ENCODE data around the gene GOT2. TPM values are rescaled to one million over a fixed set of nuclear protein-coding genes. Genes with fewer than 3 reads are reported as not detected.
"Not testable (repeated sequence)": the region's sequence is repeated elsewhere in the genome, so short reads cannot be mapped to it uniquely, and the experiment has no call there.

GOT2 gene
- 30.8 and 34.2 TPM in 2 replicates for total RNA-seq

DNA sequence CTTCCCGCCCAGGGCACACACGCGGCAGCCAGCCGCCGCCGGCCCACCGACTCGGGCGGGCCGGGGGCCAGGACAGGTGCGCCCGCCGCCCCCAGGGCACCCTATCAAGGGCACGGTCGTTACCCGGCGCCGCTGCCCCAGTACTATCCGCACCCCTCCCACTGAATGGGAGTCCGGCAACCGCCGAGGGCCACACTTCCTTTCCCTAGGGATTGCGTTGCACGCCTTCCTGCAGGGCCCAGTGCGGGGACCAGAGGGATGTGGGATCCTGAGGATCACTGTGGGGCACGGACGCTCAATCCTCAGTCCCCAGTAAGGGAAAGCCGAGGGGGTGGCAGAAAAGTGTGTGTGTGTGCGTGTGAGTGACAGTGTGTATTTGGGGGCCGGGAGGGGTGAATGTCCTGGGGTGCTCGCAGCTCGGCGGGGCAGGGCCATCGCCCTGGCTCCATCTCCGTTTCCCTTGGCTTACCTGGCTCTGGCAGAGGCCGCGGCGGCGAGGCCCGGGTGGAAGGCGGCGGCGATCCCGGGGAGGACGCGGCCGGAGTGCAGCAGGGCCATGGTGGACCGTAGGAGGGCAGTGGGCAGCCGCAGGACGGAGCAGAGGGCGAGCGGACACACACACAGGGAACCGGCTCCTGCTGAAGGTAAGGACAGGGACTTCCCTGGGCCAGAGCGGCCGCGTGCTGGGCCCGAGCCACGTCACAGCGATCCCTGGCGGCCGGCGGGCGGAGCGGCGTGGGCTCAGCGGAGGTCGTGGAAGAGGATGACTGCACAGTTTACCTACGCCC lies at the start of gene GOT2:
TSS of gene GOT2 (minus strand) at position 646 of the 788 bp plus-strand sequence. CDS start at position 558, 88 bp downstream.
- DNase-seq (ENCODE audit: low read depth in 2 of 2): peak; percentile 90 to 95

DNA sequence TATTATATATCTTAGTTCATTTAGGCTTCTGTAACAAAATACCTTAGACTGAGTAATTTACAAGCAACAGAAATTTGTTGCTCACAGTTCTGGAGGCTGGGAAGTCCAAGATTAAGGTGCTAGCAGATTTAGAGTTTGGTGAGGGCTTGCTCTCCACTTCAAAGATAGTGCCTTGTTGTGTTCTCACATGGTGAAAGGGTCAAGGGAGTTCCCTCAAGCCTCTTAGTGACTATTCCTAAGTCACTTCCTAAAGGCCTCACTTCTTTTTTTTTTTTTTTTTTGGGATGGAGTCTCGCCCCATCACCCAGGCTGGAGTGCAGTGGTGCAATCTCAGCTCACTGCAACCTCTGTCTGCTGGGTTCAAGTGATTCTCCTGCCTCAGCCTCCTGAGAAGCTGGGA lies 45.2 kb upstream of the GOT2 start:
- not testable (repeated sequence) for DNase-seq (ENCODE audit: low read depth in 2 of 2)

DNA sequence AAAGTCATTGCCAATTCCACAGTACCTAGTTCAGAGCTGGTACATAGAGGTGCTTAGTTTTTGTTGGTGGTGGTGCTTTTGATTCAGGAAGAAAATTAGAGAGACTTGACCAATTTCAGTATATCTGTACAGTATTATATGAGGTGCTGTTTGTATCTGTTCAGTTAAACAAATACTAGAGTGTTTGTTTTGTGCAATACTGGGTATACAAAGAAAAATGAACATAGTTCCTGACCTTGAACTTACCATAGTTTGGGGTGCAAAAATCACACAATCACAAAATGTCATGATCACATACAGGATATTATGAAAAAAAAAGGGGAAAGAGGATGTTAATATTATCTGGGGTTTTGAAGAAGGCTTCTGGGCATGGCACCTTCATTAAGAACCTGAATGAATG lies 39.8 kb upstream of the GOT2 start:
- no peak for DNase-seq (ENCODE audit: low read depth in 2 of 2)

DNA sequence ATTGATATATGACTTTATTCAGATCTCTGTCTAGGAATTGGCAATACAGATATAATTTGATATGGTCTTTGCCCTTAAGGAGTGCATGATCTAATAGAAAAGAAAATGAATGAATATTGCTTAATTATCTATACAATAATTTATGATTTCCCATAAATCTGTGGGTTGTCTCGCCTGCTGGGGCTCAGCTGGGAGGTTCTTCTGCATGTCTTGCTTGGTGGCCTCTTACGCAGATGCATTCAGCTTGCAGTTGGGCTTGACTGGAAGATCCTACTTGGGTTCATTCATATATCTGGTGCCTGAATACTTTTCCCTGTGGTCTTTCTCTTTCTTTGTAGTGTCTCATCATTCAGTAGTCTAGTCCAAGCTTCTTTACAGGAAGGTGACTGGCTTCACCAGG lies 34.0 kb upstream of the GOT2 start:
- no peak for DNase-seq (ENCODE audit: low read depth in 2 of 2)

DNA sequence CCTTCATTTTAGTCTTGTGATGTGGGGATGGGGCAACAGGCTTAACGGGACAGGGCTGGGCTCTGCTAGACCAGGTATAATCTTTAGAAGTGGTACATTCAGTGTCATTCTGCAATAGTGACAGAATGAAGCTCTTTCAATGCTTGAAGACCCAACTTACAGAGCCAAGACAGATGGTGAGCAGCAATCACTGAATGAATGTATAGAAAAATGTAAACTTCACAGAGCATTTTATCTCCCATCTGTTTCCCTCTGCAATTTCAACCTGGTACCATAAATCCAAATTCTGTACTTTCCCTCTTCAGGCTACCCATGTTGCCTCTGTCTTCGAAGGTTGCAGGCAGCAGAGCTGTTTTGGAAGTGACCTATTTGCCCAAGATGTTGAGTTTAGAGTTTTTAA lies 33.5 kb upstream of the GOT2 start:
- no peak for DNase-seq (ENCODE audit: low read depth in 2 of 2)

DNA sequence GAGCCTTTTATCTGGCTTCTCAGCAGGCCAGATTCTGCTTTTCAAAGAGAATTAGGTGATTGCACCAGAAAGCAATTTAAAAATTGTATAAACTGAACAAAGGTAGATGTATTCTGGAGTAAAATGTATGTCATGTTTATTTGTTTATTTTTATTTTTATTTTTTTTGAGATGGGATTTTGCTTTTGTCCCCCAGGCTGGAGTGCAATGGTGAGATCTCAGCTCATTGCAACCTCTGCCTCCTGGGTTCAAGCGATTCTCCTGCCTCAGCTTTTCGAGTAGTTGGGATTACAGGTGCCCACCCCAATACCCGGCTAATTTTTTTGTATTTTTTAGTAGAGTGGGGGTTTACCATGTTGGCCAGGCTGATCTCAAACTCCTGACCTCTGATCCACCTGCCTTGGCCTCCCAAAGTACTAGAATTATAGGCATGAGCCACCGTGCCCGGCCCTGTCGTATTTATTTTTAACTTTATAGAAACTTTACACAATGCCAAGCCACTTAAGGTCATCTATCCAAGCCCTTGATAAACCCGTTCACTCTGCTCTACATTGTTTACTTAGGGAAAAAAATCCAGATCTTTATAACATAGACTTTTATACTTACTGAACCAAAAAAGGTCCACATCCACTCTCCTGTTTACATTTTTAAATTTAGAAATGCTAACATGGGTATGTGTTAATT lies 22.7 kb upstream of the GOT2 start:
- no peak for DNase-seq (ENCODE audit: low read depth in 2 of 2)

DNA sequence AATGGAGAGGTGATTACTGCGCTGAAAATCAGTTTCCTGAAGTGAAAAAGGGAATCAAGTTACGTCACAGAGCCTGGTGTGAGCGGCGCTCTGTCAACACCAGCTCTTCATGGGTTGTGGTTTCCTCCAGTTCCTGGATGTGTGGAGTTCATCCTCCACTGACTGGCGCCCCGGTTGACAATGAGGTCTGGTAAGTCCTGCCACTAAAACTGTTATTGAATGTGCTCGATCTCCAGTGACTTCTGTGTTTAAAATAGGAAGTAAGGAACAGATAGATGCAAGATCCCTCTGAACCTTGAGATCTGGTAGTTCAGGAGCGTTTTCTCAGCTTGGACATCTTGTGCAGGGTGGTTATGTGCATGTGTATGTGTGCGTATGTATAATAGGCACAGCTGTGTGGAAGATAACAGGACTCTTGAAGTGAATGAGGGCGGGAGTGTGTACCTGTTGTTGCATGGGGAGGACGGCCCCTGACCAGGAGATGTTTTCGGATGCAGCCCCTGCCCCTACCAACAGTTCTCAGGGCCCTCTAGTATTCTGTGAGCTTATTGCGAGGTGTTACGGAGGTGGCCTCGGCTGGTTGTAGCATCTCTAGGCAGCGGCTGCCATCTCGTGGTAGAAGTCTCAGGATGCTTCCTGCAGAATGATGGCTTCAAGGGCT lies 22.0 kb upstream of the GOT2 start:
- DNase-seq (ENCODE audit: low read depth in 2 of 2): peak; percentile 74 to 89

DNA sequence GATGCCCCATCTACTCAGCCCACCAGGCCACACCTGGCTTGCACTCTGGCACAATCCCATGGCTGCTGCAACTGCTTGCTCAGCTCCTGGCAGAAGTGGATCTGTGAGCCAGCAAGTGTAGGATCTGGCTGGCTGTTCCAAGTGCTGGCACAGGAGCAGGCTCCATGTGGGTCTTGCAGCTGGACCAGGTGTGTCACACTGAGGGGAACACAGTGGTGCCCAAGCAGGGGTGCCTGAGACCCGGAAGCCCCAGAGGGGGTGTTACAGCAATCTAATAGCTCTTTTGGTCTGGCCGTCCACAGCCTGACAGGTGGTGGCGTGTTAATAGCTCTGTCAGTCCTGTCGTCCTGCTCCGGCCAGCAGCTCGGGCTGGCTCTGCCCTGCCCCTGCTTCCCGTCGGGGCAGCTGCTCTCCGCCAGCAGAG lies 19.6 kb upstream of the GOT2 start:
- DNase-seq (ENCODE audit: low read depth in 2 of 2): no peak

DNA sequence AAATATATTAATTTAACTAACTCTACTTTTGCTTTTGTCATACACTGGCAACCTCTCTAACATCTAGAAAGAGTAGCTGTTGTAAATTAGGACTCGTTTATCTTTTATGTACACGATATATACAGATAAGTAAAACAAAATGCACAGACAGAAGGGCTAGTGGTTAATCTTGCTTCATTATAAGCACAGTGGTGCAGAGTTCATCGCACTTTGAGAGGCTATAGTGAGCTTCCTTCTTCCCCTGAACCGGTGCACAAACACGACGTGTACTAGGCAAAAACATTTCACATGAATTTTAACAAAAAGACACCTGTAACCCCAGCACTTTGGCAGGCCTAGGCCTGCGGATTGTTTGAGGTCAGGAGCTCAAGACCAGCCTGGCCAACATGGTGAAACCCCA lies 10.4 kb upstream of the GOT2 start:
- no peak for DNase-seq (ENCODE audit: low read depth in 2 of 2)

DNA sequence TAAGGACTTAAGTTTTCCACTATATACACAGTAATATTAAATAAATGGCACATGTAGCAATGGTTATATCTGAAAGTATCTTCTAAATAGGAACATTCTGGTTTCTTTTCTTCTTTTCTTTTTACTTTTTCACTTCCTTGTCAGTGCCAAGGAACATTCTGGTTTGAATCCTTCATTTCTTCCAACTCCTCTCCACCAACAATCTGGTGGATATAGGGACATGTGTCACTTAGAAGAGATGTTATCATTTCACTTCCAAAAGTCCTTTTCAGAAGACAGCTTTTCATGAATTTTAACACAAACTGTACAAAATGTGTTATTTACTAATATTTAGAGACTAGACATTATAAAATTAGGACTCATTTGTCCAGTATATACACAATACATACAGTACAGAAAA lies 7.9 kb upstream of the GOT2 start:
- no peak for DNase-seq (ENCODE audit: low read depth in 2 of 2)

DNA sequence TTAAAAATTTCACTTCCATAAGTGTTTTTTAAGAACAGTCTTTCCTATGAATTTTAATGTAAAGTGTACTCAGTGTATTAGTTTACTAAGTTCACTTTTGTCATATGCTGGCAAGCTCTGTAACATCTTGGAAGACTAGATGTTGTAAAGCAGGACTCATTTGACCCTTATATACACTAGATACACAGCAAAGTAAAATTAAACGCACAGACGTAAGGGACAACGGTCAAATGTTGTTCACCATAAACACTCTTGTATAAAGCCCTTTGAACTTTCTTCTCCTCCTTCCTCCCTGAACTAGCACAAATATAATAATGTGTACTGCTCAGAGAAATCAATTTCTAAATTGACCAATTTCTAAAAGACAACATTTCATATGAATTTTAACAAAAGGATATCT lies 7.0 kb upstream of the GOT2 start:
- no peak for DNase-seq (ENCODE audit: low read depth in 2 of 2)

DNA sequence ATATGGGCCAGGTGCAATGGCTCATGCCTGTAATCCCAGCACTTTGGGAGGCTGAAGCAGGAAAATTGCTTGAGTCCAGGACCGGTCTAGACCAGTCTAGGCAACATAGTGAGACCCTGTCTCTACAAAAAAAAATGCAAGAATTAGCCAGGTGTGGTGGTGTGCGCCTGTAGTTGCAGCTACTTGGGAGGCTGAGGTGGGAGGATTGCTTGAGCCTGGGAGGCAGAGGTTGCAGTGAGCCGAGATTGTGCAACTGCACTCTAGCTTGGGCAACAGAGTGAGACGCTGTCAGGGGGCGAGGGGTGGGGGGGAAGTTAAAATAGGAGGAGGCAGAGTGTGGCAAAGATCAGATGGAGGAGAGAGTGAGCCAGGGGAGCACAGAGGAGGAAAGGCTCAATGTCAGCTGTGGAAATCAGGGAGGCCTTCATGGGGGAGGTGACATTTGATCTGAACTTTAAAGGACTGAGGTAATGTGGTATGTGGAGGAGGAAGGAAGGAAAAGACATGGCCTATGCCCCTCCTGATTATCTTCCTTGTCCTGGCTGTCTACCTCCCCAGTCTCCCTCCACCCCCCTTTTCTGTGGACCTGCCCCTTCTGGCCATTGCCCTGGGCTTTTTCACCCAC lies 4.7 kb upstream of the GOT2 start:
- DNase-seq (ENCODE audit: low read depth in 2 of 2): no peak

DNA sequence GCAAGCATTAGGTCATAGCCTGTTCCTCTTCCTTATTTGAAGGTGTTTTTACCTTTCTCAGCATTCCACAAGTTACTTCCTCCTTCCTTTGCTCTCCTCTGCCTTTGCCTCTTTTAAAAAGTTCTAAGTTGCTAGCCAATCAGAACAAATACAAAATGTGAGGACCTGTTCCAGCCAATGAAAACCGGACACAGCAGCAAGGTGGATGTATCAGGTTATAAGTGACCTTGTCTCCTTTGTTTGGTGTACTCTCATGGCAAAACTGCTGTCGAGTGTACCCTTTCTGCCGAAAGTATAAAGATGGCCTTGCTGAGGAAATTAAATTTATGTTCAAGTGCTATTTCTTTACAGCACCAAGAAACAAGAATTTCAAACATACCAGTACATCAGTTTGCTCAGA lies 2.2 kb upstream of the GOT2 start:
- not testable (repeated sequence) for DNase-seq (ENCODE audit: low read depth in 2 of 2)

DNA sequence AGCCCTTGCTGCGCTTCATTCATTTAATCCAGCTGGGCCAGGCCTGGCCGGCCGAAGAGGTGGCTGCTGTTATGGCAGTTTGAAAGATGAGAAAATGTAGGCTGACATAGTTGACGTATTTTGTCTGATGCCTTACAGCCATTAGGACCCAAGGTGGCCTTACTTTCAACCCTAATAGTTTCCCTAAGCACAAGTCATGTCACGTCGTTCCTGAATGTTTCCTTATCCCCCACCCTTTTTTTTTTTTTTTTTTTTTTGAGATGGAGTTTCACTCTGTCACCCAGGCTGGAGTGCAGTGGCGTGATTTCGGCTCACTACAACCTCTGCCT lies 307 bp upstream of the GOT2 start:
- no peak for DNase-seq (ENCODE audit: low read depth in 2 of 2)

DNA sequence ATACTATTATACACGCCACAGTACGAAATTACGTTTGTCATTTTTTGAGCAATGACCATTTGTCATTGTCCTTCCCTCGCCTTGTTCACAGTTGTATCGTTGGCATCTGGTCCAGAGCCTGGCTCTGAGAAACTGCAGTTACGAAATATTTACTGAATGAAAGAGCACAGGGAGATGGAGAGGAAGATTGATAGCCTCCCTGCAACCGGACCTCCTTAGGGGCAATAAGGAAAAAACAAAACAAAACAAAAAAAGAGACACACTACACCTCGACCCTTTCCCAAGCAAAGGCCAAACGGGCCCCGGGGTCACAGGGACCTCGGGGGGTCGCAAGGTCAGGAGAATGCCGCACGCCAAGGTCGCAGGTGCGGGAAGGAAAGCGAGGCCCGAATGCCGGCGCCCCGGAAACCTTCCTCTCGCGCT lies 857 bp downstream of the GOT2 start:
- peak; percentile 17 for DNase-seq (ENCODE audit: low read depth in 2 of 2)

DNA sequence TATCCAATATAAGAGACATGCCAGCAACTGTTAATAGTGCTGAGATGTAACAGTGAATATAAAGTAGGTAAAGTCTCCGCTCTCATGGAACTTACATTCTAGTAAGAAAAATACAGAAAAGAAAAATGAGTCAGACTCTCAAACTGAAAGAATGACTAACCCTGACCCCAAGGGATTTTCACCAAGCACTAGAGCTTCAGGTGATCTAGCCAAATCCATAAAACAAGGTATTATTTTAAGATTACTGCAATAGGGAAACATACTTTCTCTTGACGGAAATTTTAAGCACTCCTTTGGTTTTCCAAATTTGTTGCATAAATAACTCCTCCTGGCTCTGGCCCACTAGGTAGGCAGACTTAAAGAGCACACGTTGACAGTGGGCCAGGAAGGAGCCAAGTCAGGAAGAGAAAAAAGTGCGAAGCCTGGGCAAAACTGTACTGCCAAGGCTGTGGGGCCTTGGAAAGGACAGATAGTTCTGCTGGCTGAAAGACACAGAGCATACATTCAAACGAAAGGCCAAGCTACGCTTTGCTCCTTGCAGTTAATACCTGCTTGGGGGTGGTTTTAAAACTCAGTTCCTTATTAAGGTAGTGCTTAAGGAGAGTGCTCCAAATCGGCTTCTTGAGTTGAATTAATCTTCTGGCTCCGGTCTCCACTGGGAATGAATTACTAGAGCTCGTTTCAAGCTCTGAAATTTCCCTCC lies 1.4 kb downstream of the GOT2 start:
- peak in 1 of 2 donors; percentile 12 for DNase-seq (ENCODE audit: low read depth in 2 of 2)

DNA sequence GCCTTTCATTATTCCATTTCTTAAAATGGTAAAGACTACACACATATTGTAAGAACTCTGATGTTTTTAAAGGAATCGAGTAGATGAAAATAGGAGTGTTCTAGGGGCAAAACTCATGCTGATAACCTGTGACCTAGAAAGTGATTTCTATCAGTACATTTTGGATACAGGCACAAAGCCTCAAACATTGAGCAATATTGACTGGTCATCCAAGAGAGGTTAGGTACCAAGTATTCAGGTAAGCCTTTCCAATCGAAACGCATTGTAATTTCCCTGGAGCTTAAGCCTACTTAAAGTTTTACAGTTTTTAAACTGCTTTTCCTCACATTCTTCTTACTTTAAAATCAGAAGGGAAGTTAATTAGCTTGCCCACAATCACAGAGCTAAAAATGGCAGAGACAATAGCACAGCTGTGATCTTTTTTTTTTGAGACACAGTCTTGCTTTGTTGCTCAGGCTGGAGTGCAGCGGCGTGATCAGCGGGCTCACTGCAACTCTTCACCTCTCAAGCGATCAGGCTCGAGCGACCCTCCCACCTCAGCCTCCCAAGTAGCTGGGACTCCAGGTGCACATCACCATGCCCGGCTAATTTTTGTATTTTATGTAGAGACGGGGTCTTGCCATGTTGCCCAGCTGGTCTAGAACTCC lies 3.3 kb downstream of the GOT2 start:
- no peak for DNase-seq (ENCODE audit: low read depth in 2 of 2)

DNA sequence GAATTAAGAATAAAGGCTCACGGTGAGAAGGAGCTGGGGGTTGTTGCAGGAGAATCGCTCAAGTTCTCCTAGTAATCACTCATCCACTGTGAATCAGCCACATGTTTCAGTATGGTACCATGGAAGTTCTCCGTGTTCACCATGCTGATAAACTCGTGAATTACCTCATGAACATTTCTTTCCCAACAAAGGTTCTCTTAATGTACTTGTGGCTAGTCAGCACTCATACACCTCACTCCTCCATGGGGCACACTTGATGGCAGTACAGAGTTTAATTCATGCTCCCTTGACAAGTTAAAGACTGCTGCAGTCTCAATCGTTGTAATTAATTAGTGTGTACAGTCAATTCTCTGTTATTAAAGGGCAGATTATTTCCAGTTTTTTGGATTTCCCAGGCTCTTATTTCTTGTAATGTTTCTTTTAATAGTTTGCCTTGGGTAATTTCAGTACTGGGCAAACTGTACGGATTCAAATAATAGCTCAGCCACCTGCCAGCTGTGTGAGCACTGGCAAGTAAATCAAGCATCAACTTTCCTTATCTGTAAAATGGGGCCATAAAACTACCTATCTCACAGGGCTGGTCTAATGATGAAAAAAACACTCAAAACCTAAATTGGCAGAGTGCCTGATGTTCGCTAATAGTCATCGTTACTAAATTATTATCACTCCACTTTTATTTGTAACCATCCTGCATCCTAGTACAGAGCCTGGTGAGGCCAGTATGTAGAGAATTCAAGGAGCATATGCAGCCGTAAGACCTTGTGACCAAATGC lies 6.1 kb downstream of the GOT2 start:
- DNase-seq (ENCODE audit: low read depth in 2 of 2): no peak

DNA sequence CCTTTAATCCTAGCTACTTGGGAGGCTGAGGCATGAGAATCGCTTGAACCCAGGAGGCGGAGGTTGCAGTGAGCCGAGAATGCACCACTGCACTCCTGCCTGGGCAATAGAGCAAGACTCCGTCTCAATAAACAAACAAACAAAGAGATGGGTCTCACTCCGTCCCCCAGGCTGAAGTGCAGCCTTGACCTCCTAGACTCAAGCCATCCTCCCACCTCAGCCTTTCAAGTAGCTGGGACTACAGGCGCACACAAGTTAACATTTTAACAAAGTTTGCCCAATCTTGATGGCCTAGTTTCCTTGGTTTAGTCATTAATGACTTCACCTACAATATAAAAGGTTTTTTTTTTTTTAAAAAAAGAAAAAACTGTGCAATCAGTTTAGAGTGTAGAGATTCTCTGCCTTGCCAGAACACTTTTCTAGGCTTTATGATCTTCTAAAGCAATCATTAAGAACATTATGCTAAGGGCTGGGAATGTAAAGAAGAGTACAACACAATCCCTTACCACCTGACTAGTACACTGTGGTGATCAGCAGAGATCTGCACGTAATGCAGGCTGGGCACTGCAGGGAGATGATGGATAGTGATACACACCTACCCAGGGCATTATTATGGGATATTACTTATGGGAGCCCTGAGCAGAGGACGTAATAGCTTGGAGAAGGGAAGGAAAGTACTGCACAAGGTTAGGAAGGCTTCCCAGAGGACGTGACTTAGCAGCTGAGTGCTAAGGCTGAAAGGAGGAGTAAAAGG lies 6.9 kb downstream of the GOT2 start:
- DNase-seq (ENCODE audit: low read depth in 2 of 2): no peak

DNA sequence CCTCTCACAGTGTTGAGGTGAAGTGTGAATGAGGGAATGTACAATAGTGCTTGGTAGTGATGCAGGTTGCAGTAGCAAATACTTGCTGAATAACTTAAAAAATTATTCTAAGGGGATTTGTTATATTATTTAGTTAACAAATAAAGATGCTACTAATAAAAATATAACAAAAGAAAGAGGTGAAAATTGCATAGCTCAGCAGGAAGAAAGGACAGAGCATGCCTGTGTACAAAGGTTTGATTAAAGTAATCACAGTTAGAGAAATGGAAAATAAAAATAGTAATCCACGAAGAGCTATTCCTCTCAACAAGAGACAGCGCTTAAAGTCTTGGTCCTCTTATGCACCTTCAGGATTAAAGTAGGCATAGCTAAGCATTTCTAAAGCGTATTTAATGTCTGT lies 11.0 kb downstream of the GOT2 start:
- DNase-seq (ENCODE audit: low read depth in 2 of 2): no peak

All from lung microvascular endothelial cell (primary cell).